GM20431 (cell line): Measurements from ENCODE around the gene CA9.

Source experiments
- in situ Hi-C: fragments of 300-500 bp; cut with MseI, MboI; formaldehyde crosslinking; loops from one replicate; pipeline ENCODE4 v1.15.0; 2020; ENCODE audit warnings: low sequenced_read_pairs; ENCODE audit not compliant: unreplicated experiment

Gene CA9

DNA sequence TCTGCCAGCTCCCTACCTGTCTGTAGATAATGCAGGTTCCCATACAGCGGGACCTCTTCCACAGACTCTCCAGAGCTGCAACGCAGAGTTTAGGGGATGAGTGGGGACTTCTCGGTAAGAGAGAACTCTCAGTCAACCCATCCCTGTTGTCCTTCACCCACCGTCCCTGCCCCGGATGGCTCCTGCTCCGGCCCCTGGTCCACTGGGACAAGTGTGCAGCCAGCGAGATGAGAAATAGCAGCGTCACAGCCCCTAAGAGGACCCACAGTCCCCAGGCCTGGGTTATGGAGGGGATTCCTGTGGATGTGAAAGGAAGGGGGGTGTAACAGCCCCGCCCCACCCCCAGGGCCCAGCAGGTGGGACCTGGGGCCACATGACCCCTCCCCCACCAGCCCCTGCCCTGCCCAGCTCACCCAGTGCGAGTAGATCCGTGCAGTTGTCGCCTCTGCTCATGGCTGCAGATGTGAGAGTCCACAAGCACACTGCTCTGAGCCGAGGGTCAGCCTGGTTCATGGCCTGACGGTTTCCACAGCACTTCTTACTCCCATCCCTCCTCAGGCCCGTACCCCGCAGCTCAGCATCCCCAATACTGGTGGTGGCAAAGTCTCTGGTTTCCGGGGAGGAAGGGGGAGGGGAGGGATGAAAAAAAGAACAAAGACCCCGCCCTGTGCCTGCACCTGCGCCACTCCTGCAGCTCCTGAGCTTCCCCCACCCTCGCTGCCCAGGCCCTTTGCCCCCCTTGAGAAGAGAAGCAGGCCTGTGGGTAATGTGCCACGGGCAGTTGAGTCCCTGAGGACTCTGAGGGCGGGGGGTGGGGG, 23.2 kb upstream of the CA9 start, which contains the start of gene SIT1:
Gene SIT1, minus strand, starts transcription at position 591 of the 818 bp plus-strand sequence. Its CDS starts 78 bp downstream, at position 513.
- in situ Hi-C loops: no loop called here

- in situ Hi-C loops: no loop called here
Measured at GRCh38 chr9:35651956-35652828, 21.5 kb upstream of the CA9 start.

GRCh38 chr9:35652829-35653209, 20.9 kb upstream of the CA9 start:
- in situ Hi-C loops: no loop called here

DNA sequence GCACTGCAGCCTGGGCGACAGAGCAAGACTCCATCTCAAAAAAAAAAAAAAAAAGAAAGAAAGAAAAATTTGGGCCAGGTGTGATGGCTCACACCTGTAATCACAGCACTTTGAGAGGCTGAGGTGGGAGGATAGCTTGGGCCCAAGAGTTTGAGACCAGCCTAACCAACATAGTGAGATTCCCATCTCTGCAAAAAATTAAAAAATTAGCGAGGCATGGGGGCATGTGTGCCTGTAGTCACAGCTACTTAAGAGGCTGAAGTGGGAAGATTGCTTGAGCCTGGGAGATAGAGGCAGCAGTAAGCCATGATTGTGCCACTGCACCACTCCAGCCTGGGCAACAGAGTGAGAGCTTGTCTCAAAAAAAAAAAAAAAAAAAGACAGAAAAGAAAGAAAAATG, 20.1 kb upstream of the CA9 start:
- in situ Hi-C loops: no loop called here

DNA sequence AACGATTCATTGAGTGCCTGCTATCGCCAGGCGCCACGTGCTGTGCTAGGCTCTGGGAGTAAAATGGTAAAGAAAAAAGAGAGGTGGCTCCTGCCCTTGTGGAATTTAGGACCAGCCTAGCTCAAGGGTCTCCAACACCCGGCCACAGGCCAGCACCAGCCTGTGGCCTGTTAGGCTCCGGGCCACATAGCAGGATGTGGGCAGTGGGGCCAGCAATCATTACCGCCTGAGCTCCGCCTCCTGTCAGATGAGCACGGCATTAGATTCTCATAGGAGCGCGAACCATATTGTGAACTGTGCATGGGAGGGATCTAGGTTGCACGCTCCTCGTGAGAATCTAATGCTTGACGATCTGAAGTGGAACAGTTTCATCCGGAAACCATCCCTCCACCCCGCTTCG, 17.4 kb upstream of the CA9 start:
- in situ Hi-C loops: no loop called here

GRCh38 chr9:35656831-35657545, 16.7 kb upstream of the CA9 start:
- in situ Hi-C loops: no loop called here

DNA sequence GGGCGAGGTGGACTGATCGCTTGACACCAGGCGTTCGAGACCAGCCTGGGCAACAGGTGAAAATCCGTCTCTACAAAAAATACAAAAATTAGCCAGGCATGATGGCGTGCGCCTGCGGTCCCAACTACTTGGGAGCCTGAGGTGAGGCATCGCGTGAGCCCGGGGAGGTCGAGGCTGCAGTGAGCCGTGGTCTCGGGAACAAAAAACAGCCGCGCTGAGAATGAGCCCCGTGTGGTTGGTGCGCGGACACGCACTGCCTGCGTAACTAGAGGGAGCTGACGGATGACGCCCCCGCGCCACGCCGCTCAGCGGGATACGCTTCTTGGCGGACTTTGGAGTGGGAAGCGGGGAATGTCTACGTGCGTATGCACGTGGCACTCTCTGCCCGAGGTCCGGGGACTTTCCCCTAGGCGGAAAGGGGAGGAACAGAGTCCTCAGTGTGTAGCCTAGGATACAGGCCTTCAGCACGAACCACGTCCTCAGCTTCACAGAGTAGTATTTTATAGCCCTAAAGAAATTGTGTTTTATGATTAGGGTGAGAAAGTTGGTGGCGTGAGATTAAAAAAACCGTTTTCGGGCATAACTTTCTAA, 16.1 kb upstream of the CA9 start, which contains the start of gene RMRP:
Gene RMRP, minus strand, starts transcription at position 474 of the 591 bp plus-strand sequence.
- in situ Hi-C loops: no loop called here

DNA sequence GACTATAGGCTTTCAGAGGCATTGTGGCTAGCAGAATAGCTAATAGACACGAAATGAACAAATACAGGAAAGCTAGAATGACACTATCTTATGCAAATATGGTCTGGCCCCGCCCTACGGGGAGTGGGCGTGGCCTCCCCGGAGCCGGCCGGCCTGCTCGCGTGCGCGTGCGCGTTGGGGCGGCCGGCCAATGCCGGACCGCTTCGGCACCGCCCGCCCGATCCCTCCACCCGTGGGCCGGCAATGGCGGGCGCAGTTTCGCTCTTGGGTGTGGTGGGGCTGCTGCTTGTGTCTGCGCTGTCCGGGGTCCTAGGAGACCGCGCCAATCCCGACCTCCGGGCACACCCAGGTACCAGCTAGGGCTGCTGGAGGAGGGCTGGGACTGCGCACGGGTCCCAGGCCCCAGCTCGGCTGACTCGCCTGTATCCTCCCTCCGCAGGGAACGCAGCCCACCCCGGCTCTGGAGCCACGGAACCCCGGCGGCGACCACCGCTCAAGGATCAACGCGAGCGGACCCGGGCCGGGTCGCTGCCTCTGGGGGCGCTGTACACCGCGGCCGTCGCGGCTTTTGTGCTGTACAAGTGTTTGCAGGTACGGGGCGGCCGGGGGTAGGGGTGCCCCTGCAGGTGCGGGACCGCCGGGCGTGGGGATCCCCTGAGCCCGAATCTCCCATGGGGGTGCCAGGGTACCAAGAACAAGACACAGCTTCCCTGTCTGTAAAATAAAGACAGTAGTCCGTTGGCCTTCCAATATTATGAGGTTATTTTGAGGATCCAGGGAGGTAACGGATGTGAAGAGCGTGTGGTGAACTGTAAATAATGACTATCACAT, 15.4 kb upstream of the CA9 start, which contains the start of gene CCDC107:
Gene CCDC107, plus strand, starts transcription at position 156 of the 831 bp plus-strand sequence. Its CDS starts 88 bp downstream, at position 244.
- in situ Hi-C loops: no loop called here

DNA sequence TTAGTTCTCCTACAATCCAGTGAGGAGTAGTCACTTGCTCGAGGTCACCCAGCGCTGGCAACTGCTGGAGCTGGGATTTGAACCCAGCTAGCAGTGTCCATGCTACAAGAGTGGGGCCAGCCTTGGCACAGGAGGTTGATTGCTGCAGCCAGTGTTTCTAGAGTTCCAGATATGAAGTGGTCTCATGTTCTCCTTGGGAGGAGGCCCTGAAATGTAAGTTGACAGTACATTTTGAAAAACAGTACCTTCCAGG, 14.8 kb upstream of the CA9 start:
- in situ Hi-C loops: no loop called here

DNA sequence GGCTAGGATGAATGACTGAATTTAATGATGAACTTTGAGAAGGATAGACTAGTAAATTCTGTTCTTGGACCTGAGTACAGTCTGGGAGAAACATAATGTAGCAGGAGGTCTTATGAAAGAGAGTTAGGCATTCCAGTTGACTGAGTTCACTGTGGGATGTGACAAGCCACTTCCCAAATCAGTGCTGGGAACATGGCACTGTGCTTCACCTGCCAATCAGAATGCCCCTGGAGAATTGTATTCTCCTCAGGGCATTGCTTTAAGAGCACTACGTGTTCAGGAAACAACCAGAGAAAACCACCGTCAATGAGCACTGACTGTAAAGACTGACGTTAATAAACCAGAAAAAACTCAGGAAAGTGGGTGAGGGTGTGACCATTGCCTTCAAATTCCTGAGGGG, 14.4 kb upstream of the CA9 start:
- in situ Hi-C loops: no loop called here

DNA sequence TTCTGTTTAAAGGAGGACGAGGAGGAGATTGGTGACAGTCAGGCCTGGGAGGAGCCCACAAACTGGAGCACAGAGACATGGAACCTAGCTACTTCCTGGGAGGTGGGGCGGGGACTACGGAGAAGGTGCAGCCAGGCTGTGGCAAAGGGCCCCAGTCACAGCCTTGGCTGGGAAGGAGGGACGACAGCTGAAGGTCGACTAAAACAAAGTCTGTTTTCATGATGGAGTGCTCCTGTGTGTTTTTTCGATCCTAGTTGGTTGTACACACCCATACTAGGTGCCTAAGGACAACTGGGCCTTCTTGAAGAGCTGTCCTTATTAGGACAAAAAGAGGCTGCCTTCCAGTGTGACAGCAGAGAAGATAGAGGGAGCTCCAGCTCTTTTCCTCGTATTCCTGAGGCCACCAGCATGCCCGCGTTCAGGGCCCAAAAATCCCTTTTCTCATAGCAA, 12.7 kb upstream of the CA9 start:
- in situ Hi-C loops: no loop called here

DNA sequence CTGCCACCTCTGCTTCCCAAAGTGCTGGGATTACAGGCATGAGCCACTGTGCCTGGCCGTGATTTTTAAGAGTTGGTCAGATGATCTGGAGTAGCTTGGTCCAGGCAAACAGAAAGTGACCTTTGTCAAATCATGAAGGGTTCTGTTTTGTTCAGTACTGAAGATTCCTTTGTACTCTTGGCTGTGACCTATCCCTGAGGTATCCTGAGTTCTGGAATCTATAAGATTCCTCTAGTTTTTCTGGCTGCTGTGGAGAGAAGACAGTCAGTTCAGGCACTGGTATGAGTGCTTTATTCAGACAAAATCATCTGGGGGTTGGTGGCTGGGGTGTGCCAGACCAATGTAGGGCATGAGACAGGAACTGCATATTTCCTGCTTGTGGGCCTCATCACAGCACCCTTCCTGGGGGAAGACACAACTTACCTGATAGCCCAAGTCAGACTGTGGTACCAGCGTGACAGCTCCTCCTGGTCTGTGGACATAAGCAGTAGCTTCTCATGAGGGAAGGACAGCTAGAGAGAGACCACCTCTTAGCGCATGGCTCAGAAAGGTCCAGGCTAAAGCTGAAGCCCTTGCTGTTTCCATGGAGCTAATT, 11.9 kb upstream of the CA9 start:
- in situ Hi-C loops: no loop called here

DNA sequence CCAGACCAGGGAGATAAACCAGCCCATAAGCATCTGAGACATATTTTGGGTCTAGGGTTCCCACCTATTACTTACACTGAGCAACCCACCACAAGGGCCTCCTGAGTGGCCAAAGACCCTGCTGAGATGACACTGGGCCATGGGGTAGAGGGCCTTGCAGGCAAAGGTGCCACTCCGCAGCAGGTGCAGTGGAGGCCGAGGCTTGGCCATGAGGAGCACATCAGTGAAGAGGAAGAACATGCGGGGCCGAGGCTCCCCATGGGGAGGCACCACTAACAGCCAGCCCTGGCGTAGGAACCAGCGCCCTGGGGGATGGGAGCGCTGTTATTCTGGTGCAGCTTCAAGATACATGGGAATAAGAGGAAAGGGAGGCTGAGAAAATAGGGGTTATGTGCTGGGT, 11.3 kb upstream of the CA9 start:
- in situ Hi-C loops: no loop called here

DNA sequence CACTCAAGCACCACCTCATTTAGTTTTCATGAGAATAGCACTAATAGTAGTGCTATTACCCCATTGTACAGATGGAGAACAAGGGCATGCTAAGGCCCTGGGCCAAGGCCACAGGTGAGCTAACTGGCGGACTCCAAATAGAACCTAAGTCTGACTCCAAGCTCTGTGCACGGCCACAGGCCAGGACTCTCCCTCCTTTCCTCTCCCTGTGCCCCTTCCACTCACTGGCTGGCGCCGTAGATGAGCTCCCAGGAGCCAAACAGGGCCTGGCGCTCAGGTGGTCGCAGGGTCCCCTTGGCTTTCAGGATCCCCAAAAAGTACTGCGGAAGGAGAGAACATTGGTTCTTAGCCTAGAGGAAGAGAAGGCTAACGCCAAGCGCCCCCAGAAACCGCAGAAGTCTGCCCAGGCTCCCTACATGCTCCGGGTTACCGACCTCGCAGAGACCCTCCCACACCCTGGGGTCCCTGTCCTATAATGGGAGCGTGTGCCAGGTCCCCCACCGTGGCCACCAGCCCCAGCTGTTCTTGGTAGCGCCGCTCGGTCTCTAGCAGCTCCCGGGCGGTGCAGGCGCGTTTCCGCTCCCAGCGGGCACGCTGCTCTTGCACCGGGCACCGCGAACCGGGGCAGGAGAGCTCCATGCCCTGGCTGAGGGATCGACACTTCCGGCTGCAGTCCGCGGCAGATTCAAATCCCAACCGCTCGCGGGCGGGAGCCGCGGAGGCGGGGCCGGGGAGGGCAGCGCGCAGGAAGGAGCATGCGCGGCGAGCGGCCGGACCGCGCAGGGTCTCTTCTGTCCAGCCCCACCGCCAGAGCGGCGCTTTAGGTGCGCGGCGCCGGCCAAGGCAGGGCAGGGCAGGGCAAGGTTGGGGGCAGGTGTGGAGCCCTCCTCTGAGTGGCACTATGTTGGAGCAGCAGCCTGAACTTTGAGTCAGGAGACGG, 8.9 kb upstream of the CA9 start, which contains the start of gene ARHGEF39:
Gene ARHGEF39, minus strand, starts transcription at position 665 of the 940 bp plus-strand sequence. Its CDS starts 26 bp downstream, at position 639.
- in situ Hi-C loops: no loop called here

DNA sequence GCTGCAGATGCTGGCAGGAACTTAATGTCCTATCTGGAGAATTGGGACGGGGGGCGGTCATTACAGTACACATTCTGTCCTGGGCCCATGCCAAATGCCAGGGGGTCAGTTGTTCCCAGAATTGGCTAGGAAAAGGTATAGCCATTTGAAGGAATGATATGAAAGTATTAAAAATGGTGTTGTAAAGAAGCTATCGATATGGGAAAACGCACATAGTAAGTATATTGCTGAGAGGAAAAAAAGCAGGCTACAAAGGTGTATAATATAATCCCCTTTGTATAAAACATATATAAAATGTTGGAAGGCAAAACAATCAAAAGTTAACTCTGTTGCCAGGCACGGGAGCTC, 8.3 kb upstream of the CA9 start:
- in situ Hi-C loops: no loop called here

GRCh38 chr9:35666045-35666444, 7.7 kb upstream of the CA9 start:
- in situ Hi-C loops: no loop called here

DNA sequence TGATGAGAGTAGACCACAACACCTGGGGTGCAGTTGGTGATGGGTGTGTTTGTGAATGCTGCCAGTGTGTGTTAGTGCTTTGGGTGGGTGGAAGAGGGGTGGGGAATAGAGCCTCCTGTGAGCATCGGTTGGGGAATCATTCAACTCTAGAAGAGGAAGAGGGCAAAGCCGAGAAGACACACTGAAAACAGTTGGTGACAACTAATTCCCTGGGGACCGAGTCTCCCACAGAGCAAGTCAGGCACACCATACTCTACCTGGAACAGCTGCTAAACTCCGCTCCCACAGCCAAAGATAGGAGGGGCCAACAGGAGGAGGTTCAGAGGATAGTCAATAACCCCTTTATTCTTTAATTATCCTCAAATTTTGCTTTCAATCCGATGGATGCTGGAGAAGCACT, 7.2 kb upstream of the CA9 start:
- in situ Hi-C loops: no loop called here

GRCh38 chr9:35667939-35668338, 5.8 kb upstream of the CA9 start:
- in situ Hi-C loops: no loop called here
